HEK293 (cell line): Measurements from ENCODE around the gene SYNE2.

Experiments used
- CTCF ChIP-seq: fragments of 450-650 bp; formaldehyde crosslinking; IDR thresholded peaks from 2 replicates; pipeline ENCODE4 v1.5.1; 2016; ENCODE audit warnings: missing biosample characterization, missing genetic modification characterization
- KLF1 ChIP-seq: fragments of 450-650 bp; formaldehyde crosslinking; IDR thresholded peaks from 2 replicates; pipeline ENCODE4 v1.5.1; 2016; ENCODE audit warnings: missing biosample characterization, missing genetic modification characterization
- PBX3 ChIP-seq: sonication (generic); formaldehyde crosslinking; IDR thresholded peaks from 2 replicates; pipeline ENCODE4 v1.8.1; 2022; ENCODE audit warnings: mild to moderate bottlenecking, moderate library complexity, missing genetic modification reagents
- YY1 ChIP-seq: fragments of 450-650 bp; formaldehyde crosslinking; IDR thresholded peaks from 2 replicates; pipeline ENCODE4 v1.5.1; 2018; ENCODE audit warnings: missing biosample characterization, missing genetic modification characterization
- ZFP41 ChIP-seq: fragments of 450-650 bp; formaldehyde crosslinking; IDR thresholded peaks from 2 replicates; pipeline ENCODE4 v1.5.1; 2016; ENCODE audit warnings: missing biosample characterization, missing genetic modification characterization, borderline replicate concordance
- ZNF138 ChIP-seq: fragments of 450-650 bp; formaldehyde crosslinking; IDR thresholded peaks from 2 replicates; pipeline ENCODE4 v1.5.1; 2016; ENCODE audit warnings: missing biosample characterization, missing genetic modification characterization, borderline replicate concordance
- ZNF184 ChIP-seq: fragments of 450-650 bp; IDR thresholded peaks from 2 replicates; pipeline ENCODE4 v1.5.1; 2018; ENCODE audit warnings: missing biosample characterization, mild to moderate bottlenecking, missing genetic modification characterization
- ZNF24 ChIP-seq: fragments of 450-650 bp; formaldehyde crosslinking; IDR thresholded peaks from 2 replicates; pipeline ENCODE4 v1.5.1; 2016; ENCODE audit warnings: missing biosample characterization, missing genetic modification characterization
- ZNF530 ChIP-seq: fragments of 450-650 bp; formaldehyde crosslinking; IDR thresholded peaks from 2 replicates; pipeline ENCODE4 v1.5.1; 2016; ENCODE audit warnings: low read depth, missing biosample characterization, missing genetic modification characterization
- ZSCAN30 ChIP-seq: fragments of 450-650 bp; IDR thresholded peaks from 2 replicates; pipeline ENCODE4 v1.5.1; 2018; ENCODE audit warnings: missing biosample characterization, mild to moderate bottlenecking, missing genetic modification characterization, moderate library complexity

GRCh38 chr14:64249363-64249762 is 396.6 kb downstream of the SYNE2 start:
- TF ChIP-seq CTCF (tag by site-specific recombination), result no peak
- TF ChIP-seq ZNF24, result no peak
- TF ChIP-seq YY1, result no peak
- no peak for TF ChIP-seq ZNF138
- no peak for TF ChIP-seq ZSCAN30 (tag by site-specific recombination)
- no peak for TF ChIP-seq ZFP41 (tag by site-specific recombination)
- no peak for TF ChIP-seq ZNF530 (tag by site-specific recombination)
- TF ChIP-seq KLF1 (tag by site-specific recombination), result no peak
- no peak for TF ChIP-seq ZNF184
- TF ChIP-seq PBX3, result no peak
